GM19395 (cell line): ENCODE data around the gene ZSCAN30.

Experiments used
- ATAC-seq: cut with Tn5 transposase; IDR thresholded peaks from one replicate; pipeline ENCODE4 v1.9.1; 2021; ENCODE audit warnings: mild to moderate bottlenecking, moderate library complexity; ENCODE audit not compliant: unreplicated experiment

The ZSCAN30 gene

DNA sequence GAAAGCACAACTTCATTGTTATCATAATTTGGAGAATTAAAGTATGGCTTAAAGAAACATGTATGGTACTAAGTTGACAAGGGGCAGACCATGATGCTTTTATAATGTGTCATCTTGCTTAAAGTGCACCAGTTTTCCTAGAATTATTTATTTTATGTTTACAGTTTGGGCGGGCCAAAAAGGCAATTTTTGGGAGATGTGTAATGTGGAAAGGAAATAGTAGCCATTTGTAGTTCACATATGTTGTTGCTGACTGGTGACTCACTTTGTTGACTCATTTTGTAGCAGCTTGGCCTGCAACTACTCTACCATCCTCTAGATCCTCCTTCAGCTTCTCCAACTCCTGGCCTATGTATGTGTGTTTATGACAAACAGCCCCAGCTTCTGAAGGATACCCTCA lies 7.7 kb downstream of the ZSCAN30 start:
- no peak for ATAC-seq

DNA sequence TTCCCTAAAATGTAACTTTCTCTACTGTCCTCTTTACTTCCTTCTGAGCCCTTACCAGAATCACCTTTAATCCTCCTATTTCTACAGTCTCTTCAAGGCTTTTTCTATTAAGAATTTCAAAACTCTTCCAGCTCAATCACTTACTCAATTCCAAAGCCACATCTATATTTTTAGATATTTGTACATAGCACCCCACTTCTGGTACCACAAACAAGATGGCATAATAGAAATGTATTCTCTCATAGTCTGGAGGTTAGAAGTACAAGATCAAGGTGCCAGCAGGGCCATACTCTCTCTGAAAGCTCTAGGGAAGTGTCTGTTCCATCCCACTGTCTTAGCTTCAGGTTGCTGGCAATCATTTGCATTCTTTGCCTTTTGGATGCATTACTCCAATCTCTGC lies 11.1 kb downstream of the ZSCAN30 start:
- ATAC-seq: no peak

DNA sequence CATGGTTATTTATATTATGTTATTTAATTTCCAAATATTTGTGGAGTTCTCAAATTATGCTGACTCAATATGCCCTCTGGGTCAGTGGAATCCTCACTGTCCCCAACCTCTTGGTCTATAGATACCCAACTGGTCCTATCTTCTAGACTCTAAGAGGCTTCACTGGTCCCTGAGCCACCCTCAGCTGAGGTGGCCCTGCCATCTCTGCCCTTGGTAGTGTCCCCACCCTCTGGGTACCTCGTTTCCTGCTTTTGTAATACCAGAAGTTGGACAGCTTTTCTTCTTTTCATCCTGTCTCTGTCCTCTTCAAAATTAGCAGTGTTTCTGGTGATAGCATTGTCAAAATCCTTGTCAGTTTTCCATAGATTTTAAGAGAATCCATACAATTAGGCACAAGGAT lies 11.9 kb downstream of the ZSCAN30 start:
- ATAC-seq: no peak

DNA sequence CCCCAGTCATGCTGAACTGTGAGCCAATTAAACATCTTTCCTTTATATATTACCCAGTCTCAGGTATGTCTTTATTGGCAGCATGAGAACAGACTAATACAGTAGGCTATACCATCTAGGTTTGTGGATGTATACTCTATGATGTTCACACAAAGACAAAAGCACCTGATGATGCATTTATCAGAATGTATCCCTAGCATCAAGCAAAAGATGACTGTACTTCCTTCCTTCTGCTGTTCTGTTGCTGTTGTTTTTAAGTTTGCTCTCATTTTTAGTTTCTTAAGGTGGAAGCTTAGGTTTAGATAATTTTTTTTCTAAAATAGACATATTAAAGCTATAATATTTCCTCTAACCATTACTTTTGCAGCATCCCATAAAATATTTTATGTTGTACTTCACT lies 12.4 kb downstream of the ZSCAN30 start:
- ATAC-seq: no peak

DNA sequence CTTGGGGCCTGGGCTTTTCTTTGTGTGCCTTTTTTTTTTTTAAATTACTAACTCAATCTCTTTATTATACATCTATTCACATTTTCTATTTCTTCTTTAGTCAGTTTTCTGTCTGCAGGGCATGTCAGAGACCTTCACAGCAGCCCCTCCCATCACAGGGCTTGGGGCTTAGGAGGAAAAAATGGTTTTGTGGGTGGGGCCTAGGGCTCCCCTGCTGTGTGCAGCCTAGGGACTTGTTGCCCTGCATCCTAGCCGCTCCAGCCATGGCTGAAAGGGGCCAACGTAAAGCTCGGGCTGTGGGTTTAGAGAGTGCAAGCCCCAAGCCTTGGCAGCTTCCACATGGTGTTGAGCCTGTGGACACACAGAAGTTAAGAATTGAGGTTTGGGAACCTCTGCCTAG lies 13.8 kb downstream of the ZSCAN30 start:
- ATAC-seq: no peak

DNA sequence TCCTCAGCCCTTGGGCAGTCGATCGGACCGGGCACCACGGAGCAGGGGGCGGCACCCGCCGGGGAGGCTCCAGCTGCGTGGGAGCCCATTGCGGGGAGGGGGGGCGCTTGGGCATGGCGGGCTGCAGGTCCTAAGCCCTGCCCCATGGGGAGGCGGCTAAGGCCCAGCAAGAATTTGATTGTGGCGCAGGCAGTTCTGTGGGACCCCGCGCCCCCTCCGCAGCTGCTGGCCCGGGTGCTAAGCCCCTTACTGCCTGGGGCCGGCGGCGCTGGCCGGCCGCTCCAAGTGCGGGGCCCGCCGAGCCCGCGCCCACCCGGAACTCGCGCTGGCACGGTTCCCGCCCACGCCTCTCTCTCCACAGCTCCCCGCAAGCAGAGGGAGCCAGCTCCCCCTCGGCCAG lies 18.4 kb downstream of the ZSCAN30 start:
- no peak for ATAC-seq

DNA sequence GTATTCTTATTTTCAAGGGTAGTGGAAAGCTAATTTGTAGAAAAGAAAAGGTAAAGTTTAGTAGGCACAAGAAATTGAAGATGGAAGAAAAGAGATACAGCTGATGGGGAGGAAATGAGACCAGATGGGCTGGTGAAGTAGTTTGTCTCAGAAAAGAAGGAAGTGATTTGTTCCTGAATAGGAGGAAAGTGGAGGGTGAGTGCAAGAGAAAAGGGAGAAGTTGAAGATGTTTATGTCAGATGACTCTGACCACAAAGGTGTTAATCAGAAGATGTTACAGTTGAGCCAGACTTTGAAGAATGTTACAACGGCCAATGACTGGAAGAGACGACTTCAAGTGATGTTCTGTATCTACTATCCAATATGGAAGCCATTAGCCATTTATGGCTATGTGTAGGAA lies 21.2 kb downstream of the ZSCAN30 start:
- no peak for ATAC-seq

DNA sequence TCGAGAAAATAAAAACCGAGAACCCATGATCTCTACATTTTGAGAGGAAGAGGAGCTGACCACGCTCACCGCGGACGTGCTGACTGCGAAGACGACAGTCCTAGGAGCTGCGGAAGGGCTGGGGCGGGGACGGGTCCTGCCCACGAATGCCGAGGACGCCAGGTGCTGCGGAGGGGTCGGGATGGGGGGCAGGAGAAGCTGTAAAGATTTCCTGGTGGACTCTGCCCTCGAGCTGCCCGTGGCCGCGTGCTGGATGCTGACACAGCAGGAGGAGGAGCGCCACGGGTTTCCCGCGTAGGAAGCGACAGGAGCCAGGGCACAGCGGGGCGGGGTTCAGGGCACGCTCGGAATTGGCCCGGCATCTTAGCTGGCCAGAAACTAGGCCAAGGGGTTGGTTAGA lies 22.2 kb downstream of the ZSCAN30 start:
- ATAC-seq: no peak

DNA sequence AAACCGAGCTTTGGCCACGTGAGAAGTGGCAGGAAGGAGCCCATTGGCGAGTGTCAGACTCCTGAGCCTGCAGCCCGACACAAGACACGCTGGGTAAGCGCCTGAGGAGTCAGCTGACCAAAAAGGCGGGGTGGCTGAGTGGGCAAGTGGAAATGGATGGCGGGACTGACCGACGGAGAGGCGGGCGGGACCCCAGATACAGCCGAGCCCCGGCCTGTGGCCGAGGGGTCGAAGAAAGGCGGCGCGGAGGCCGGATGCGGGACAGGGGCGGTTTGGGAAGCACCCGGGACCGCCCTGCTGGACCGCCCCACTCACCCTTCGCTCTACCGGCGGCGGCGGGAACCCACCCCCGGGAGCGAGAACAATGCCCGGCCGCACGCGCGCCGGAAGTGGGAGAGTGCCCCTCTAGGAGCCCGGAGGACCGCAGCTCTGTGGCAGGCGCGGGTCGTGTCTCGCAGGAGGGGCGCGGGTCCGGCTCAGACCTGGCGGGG lies 22.8 kb downstream of the ZSCAN30 start:
- peak; percentile 83 for ATAC-seq

DNA sequence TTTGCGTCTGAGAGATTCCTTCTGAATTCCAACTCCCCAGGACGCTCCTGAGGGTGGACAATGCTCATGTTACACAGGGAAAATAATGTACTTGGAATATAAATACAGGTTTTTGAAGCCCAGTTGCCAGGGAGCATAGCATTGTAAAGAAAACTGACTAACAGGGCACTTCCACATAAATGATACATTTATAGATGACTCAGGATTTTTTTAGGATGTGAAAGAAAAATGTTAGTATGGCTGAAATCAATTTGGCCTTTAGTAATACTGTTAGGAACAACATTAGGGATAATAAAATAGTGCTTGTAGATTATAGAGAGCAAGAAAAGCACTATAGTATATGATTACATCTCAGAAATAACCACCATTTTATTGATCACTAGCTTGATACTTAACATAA lies 25.6 kb downstream of the ZSCAN30 start:
- no peak for ATAC-seq

DNA sequence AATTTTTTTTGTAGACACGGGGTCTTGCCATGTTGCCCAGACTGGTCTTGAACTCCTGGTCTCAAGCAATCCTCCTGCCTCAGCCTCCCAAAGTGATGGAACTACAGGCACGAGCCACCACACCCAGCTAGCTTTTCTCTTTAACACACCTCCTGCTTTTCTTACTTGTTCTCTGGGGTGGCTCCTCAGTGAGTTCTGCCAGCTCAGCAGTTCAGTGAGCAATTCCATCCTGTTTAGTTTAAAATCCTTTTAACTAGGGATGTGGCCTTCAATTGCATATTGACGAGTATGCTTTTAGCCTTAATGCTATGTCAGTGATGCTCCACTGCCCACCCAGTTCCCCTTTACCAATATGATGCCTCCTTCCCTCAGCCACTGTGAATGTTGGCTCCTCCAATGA lies 33.1 kb downstream of the ZSCAN30 start:
- no peak for ATAC-seq

DNA sequence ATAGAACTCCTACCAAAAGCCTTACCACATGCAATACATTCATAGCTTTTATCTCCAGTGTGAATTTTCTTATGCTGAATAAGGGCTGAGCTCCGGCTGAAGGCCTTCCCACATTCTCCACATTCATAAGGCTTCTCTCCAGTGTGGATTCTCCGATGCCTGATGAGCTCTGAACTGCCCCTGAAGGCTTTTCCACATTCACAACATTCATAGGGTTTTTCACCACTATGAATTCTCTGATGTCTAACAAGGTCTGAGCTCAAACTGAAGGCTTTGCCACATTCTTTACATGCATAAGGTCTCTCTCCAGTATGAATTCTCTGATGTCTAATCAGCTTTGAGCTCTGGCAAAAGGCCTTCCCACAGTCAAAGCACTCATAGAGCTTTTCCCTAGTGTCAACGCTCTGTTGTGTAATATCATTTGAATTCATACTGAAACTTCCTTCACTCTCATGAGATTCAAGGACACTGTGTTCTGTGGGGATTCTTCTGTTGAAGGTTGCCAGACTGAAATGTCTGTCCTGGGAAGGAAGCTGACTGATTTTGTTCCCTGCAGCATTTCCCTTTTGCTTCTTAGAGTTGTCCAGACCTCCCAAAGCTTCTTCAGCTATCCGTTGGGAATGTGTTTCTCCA lies 36.3 kb downstream of the ZSCAN30 start:
- no peak for ATAC-seq

DNA sequence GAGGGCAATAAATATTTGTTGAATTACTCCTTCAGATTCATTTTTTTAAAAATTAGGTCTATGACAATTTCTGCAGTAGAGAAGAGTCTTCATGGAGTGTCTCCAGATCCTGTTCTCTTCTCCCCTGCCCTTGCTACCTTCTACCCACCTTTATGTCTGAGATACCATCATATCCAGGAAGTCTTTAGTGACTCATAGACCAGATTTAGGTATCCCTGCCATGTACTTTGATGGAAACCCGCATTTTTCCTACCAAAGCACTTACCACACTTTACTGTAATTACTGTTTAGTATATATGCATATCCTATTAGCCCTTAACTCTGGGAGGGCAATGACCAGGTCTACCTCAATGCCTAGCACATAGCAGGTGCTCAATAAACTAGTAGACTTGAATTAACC lies 37.6 kb downstream of the ZSCAN30 start:
- ATAC-seq: no peak

DNA sequence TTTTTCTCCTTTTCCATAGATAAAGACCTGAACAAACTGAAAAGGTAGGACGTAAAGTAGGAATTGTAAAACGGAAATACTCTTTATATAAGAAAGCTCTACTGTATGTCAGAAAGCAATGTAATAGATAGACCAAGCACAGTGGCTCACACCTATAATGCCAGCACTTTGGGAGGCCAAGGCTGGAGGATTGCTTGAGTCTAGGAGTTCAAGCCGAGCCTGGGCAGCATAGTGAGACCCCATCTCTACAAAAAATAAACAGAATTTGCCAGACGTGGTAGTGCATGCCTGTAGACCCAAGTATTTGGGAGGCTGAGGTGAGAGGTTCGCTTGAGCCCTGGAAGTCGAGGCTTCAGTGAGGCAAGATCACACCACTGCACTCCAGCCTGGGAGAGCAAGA lies 41.6 kb downstream of the ZSCAN30 start:
- ATAC-seq: no peak

DNA sequence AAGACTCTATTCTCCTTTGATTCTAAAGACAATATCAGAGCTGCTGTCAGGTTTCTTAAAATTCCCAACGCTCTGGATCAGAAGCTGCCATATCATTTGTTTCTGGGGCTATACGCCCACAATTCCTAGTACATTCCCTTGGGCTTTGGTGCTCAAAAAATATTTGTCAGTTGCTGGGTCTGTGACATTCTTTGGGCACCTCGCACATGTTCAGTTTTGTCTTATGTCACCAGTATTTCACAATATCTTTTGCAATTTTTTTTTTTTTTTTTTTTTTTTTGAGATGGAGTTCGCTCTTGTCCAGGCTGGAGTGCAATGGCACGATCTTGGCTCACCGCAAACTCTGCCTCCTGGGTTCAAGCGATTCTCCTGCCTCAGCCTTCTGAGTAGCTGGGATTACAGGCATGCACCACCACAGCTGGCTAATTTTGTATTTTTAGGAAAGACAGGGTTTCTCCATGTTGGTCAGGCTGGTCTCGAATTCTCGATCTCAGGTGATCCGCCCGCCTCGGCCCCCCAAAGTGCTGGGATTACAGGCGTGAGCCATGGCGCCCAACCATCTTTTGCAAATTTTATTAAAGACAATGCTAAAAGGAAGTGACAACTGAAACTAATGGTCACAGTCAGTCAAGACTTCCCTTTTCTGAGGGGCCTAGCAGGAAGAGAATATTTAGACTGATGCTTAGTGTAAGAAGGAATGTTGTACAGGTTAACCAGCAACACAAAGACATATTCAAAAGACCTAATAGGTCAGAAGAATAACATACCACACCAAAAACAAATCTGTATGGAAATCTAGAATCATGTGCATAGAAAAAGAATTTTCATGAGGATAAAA lies 42.4 kb downstream of the ZSCAN30 start:
- ATAC-seq: no peak

DNA sequence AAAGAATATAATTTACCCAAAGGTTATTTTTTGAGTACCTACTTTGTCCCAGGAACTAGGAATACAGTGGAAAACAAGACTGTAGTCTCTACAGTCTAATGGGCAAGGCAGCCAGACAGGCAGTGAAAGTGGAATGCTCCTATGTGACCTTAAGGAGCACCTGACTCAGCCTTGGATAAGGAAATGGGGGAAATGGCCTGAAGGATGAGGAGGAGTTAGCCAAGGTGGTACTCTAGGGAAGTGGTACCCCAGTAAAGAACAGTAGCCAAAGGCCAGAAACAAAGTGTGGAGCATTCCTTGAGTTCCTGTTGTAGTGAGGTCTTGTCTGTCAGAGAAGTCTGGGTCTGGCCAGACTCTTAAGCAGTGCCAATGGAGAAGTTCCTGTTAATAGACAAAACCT lies 43.2 kb downstream of the ZSCAN30 start:
- ATAC-seq: no peak

DNA sequence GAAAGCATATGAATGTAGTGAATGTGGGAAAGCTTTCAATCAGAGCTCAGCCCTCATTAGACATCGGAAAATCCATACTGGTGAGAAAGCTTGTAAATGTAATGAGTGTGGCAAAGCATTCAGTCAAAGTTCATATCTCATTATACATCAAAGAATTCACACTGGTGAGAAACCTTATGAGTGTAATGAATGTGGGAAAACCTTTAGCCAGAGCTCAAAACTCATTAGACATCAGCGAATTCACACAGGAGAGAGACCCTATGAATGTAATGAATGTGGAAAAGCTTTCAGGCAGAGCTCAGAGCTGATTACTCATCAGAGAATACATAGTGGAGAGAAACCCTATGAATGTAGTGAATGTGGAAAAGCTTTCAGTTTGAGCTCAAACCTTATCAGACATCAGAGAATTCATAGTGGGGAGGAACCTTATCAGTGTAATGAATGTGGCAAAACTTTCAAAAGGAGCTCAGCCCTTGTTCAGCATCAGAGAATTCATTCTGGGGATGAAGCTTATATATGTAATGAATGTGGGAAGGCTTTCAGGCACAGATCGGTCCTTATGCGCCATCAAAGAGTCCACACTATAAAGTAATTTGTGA lies 44.2 kb downstream of the ZSCAN30 start:
- ATAC-seq: no peak

DNA sequence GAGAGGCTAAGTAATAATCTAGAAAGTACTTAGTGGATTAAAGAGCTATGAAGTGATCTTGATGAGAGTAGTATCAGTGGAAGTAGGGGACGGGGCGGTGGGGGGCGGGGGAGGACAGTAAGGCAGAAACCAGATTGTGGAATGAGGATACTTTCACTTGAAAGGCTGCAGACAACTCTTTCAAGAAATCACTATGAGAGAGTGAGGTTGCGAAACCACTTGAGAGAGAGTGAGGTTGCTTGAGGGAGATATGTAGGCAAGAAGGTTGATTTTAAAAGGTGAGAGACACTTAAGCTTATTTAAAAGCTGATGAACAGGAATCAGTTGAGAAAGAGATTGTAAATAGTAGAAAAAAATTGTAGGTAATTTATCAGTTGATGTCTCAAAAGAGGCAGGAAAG lies 45.4 kb downstream of the ZSCAN30 start:
- no peak for ATAC-seq

DNA sequence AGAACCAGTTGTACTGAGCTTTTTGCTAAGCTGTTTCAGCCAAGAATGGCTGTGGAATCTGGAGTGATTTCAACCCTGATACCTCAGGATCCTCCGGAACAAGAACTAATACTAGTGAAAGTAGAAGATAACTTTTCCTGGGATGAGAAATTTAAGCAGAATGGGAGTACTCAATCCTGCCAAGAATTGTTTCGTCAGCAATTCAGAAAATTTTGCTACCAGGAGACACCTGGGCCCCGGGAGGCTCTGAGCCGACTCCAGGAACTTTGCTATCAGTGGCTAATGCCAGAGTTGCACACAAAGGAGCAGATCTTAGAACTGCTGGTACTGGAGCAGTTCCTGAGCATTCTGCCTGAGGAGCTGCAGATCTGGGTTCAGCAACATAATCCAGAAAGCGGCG lies 47.6 kb downstream of the ZSCAN30 start:
- ATAC-seq: no peak

DNA sequence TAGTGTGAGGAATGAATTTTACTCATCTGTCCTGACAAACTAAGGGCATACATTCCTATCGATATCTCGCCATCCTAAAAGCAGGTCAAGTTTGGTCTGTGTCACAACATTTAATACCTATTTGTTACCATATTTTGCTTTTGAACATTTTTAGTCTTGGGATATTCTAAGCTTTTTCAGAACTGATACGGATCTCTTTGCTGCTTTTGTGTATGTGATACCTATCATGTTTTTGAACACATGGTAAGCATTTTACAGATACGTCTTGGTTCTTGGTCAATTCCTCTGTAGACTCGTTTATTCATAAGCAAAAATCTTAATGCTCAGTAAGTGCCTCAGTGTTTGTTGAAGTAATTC lies 48.6 kb downstream of the ZSCAN30 start:
- ATAC-seq: peak; percentile 7

DNA sequence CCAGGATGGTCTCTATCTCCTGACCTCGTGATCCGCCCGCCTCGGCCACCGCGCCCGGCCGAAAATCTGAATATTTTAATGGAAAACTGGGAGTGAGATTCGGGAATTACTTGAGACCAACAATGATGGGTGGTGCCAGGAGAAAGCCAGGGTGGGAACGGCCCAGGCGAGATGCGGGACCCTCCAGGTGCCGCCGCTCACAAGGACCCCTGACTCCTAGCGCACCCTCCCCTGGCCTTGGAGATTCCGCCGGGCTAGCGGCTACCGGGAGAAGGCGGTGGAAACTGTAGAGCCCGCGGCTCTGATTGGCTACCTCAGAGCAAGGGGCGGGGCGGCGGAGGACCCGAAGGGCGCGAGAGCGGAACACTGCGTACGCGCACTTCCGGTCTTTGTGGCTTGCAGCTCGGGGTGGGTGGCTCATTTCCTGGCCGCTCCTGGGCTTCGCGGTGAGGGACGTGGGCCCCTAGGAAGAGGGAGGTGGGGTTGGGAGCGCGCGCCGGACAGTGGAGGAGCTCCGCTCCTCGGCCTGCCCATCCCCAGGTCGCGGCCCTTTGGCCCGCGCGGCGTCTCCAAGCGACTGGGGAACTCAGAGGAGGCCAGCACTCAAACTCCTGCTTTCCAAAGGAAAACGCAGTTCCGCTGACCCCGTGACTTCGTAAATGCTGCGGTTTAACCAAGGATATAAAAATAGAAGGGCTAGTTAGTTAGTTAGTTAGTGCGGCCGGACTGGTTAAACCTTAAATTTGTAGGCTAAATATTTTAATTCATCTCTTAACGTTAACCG lies 49.2 kb downstream of the ZSCAN30 start, which contains the start of gene ZNF397:
TSS of gene ZNF397 (plus strand) at position 371 of the 784 bp plus-strand sequence. CDS start 1,437 bp downstream, outside the sequence.
- ATAC-seq: peak; percentile 99
